HG03045 (cell line): ENCODE results near the gene RGS7.
"Not testable (repeated sequence)": the region's sequence is repeated elsewhere in the genome, so short reads cannot be mapped to it uniquely, and the experiment has no call there.

ENCODE experiments used
- ATAC-seq: cut with Tn5 transposase; IDR thresholded peaks from one replicate; pipeline ENCODE4 v1.9.1; 2021; ENCODE audit warnings: mild to moderate bottlenecking, moderate library complexity; ENCODE audit not compliant: unreplicated experiment

The RGS7 gene

DNA sequence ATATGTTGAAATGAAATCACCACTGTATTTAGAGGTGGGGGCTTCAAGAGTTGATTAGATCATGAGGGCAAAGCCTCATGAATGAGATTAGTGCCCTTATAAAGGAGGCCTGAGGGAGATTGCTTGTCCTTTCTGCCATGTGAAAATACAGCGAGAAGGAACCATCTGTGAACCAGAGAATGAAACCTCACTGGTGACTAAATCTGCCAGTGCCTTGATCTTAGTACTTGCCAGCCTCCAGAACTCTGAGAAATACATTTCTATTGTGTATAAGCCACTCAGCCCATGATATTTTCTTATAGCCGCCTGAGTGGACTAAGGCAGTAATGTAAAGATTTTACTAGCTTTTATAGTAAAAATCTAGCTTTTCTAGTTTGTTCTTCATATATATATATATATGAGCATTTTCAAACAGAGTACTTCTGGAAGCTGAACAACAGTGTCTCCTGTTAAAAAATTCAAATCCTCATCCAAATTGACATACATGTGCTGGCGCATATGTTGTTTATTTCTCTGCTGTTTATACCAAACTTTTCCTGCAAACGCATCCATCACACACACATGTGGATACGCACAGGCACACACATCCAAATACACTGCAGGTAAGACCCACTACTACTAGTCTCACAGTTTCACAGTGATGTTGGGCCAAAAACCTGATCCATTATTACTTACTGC lies 213.1 kb downstream of the RGS7 start:
- no peak for ATAC-seq

DNA sequence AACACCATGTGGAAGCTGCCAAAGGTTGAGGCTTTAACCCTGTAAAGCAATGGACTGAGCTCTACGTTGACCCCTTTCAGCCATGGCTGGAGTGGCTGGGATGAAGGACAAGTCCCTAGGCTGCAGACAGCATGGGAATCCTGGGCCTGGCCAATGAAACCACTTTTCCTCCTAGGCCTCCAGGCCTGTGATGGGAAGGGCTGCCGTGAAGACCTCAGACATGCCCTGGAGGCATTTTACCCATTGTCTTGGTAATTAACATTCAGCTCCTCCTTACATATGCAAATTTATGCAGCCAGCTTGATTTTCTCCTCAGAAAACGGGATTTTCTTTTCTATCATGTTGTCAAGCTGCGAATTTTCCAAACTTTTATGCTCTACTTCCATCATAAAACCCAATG lies 214.5 kb downstream of the RGS7 start:
- ATAC-seq = no peak

DNA sequence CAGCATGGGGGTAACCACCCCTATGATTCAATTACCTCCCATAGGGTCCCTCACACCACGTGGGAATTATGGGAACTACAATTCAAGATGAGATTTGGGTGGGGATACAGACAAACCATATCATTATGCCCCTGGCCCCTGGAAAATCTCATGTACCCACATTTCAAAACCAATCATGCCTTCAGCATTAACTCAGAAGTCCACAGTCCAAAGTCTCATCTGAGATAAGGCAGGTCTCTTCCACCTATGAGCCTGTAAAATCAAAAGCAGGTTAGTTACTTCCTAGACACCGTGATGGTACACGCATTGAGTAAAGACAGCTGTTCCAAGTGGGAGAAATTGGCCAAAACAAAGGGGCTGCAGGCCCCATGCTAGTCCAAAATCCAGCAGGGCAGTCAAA lies 215.4 kb downstream of the RGS7 start:
- not testable (repeated sequence) for ATAC-seq

DNA sequence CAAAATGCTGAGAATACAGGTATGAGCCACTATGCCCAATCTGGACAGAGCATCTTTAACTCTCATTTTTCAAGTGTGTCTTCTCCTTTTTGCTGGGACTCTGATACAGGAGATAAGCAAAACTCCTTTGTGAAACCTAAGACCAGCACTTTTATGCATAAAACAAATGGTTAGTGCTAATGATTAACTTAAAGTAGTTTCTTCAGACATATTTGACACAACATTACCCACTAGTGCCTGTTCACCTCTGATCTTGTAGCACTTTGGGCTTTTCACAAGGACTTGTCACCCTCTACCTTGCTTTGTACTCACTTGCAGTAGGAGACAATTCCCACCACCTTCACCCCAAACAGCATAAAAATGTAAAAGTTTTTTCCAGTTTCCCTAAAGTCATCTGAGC lies 216.3 kb downstream of the RGS7 start:
- ATAC-seq = no peak

DNA sequence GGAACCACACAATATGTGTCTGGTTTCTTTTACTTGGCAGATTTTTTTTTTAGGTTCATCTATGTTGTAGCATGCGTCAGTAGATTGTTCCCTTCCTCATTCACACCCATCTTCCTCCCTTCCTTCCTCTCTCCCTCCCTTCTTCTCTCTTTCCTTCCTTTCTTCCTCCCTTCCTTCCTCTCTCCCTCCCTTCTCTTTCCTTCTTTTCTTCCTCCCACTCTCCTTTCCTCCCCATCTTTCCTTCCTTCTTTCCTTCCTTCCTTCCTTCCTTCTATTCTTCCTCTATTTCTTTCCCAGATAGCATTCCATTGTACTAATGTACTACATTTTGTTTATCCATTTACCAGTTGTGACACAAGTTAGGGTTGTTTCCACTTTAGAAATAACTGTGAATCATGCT lies 218.0 kb downstream of the RGS7 start:
- ATAC-seq = no peak

DNA sequence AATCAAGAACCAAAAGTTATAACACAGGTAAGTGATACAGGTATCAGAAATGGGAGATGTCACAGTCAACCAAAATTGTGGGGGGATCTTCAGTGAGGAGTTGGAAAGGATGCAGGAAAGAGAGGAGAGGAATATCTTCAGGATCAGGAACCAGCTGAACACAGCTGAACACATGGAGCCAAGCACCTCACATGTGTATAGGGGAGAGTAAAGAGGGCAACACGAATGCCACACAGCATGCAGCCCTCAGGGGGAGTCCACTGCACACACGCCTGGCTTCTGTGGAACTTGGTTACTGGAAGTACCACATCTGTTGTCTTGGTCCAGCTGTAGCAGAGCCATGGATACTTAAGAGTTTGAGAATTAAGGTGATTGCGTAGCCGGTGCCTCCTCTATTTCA lies 218.8 kb downstream of the RGS7 start:
- no peak for ATAC-seq

DNA sequence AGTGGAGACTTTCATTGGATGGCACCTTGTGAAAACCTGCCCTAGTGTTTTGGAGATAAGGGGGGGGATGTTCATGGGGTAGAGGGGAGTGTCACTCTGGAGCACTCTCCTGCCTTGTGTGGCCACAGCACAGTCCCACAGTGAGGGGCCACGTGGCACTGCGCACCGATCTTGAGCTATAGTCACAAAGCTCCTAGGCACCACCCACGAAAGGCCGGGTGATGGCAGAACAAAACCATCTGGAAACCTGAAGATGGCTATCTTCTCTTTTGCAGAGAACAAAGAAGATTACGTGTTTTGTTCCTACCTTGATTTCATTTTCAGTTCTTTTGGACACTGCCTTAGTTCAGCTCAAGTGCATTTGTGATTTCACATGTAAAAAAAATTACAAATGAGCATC lies 220.6 kb downstream of the RGS7 start:
- ATAC-seq = no peak

DNA sequence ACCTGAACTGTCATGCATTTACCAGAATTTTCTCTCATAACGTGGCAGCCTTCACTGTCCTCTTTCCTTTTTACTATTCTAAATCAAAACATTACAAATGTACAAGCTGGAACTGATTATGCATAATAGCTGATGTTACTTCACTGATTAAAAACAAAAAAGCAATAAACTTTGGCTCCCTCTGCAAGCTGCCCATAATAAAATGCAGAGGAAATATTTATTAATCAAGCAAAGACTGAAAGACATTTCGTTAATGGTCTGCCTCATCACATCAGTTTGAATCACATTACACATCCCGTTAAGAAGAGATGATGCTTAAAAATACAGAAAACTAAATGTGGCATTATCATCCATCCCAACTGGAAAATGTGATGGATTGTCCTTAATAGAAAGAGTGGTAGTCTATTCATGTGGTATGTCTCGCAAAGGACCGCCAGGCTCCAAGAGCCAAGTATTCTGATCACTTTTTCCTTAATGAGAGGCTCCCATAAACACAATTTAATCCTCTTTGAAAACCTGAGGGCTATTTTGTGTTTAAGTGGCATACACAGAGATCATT lies 225.3 kb downstream of the RGS7 start:
- ATAC-seq = no peak

DNA sequence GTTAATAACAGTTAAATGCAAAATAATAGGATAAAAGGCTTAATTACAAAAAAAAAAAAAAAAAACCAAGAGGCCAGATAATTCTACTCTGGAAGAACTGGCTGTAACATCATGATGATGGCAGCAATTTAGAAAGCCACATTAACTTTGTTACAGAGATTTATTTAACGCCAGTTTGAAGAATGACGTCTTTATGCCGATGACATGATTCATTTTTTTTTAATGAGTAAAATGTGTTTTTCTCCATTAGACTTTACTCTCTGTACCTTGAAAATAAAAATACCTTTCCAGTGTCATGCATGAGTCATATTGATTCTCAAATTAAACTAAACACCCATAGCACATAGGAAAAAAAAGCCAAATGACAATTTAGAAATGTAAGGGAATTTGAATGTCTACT lies 226.1 kb downstream of the RGS7 start:
- ATAC-seq = no peak

DNA sequence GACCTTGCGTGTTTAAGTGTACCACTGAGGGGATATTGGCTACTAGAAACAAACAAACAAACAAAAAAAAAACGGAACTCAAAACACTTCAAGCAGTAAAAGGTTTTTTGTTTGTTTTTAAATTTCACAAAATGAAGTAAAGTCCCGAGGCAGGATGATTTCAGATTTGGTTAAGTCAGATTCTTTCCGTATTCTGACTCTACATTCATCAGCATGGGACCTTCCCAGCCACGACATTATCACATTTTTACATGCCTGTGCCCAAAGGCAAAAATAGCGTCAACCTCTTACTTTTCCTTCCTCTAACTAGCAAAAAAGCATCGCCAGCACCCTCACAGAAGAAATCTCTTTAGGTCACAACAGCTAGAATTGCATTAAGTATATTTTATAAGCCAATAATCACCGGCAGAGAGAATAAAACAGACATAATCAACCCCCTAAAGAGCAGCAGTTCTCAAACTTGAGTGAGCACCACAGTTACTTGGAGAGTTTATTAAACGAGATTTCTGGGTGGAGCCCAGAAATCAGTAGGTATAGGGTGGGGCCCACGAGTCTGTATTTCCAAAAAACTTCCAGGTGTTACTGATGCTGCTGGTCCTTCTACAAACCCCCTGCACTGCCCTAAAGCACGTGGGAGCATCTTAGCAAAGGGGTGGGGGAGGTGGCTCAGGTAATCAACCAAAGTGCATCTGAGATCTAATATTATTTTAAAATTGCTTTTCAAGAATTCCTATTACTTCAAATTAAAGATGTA lies 227.6 kb downstream of the RGS7 start:
- no peak for ATAC-seq

DNA sequence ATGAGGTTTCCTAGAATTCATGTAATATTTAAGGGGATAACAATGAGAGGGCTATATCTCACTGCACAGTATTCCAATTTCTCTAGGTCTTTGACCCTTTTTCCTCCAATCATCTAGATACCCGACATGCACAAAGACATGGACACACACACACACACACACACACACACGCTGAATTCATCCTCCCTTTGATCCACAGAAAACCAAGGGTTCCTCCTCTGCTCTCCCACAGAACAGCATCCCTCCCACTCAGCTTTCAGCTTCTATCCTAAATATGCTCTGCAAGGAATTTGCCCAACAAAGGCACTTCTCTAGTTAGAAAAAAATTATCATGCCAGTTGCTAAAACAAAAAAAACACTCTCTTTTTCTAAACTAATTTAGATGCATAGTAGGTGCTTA lies 231.7 kb downstream of the RGS7 start:
- no peak for ATAC-seq

DNA sequence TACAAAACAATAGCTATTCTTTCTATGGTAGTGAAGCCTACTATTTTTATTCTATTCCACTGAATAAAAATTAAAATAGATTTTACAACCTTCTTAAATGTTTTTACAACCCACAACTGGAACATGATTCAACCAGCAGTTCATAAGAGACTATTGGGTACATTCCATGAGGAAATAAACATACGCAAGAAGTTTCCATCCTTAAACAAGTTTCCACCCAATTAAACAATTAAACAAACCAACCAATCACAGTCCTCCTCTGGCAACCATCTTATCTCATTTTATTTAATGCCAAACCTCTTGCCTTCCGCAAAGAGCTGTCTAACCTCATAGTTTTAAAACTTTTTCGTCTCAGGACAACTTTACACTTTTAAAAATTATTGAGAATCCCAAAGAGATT lies 239.0 kb downstream of the RGS7 start:
- no peak for ATAC-seq

DNA sequence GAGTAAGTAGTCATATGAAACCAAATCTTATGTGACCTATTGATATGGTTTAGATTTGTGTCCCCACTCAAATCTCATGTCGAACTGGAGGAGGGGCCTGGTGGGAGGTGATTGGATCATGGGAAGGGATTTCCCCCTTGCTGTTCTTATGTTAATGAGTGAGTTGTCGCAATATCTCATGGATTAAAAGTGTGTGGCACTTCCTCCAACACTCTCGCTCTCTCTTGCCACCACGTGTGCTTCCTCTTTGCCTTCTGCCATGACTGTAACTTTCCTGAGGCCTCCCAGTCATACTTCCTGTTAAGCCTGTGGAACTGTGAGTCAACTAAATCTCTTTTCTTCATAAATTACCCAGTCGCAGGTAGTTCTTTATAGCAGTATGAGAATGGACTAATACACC lies 241.2 kb downstream of the RGS7 start:
- ATAC-seq = no peak

DNA sequence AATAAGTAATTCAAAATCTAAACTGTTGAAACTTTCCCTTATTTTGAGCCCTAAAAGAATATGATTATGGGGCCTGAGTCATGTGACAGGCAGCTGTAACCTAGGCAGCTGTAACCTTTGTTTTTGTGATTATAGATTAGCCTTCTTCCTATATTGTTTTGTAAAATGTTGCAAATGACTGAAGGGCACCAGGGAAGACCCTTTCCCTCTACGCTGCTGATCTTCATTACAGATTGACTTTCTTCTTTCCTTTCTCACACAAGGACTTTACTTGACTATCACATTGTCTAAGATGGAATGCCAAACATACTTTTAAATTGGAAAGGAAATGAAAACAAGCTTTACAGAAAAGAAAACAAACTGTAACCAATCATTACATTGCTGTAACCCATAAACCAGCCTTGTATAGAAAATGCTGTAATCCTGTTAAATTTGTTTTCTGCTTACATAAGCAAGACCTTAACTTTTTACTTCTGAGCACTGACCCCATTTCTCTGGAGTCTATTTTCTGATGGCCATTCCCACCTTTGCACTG lies 242.2 kb downstream of the RGS7 start:
- no peak for ATAC-seq

DNA sequence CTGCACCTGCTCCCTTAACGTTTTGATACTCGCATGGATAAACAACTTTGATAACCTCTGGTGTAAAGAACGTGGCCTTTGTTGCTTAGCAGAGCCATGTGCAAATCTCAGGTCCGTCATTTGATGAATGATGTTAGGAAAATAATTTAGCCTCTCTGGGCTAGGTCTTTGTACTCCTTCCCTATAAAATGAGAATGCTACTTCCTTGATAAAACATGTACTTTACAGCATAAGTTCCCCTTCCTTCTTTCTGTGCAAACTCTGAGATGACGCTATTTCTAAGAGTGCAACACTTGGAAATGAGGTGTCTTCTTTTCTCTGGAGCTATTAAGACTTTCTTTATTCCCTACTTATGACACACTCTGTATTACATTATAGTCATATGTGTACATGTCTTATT lies 243.4 kb downstream of the RGS7 start:
- no peak for ATAC-seq

DNA sequence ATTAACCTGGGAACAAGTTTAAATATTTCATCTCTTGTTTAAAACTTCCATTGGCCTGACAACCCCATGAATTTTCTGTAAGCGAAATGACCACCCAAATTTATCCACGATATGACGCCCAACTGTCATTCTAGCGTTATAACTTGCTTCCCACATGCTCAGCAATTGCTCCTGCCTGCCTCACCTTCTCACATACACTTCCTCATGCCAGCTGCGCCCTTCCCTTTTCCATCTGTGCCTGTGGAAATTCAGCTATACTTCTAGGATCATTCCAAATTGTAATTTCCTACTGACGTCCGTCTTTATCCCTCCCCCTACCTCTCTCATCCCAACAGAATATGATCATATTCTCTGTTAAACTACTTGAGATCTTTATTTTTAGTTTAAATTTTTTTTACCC lies 248.0 kb downstream of the RGS7 start:
- ATAC-seq = no peak

DNA sequence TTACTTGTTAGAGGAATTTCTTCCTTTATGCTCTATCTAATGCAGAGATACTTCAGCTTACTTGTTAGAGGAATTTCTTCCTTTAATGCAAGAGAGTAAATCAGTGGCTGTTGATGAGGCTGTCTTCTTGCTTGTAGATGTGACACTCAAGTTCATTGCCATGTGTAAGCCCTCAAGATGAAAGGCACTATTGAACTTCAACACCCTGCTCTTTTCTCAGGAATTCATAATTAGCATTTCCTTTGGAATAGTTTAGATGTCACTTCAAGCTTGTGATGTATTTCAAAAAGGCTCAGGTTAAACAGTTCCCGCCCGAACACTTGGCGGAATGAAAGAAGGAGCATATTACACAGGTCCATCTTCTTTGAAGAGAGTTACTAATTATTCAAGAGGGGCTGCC lies 251.9 kb downstream of the RGS7 start:
- no peak for ATAC-seq

DNA sequence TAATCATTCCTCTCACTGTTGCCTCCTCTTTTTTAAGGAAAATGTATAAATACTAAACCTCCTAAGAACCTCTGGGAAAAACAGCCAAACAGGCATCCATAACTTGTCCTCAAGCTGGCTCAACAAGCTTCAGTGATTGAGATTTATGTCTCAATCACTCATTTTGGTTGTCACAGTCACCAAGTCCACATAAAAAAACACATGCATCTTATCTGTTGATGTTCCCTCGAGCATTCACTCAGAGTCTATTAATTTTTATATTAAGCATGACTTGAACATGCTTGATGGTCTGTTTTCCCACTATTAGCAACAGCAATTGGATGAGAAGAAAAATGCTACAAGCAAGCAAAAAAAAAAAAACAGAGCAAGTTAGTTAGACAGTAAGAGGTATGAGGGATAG lies 254.3 kb downstream of the RGS7 start:
- ATAC-seq = no peak

DNA sequence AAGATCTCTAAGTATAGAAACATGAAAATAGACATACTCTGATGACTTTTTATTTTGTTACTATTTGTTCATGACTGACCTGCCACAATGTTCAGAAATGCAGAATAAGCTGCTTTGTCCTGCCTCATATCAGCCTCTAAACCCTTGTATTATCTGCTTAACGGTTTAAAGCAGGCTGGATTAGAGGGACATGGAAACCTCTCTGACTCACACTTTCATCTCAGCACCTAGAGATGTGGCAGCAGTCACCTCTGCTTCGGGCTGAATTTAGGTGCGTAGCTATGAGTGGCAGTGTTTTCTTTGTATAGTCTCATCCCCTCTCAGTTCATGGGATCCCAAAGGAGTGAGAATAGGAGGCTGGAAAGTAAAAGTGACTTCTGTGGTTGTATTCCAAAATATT lies 255.4 kb downstream of the RGS7 start:
- ATAC-seq = no peak

DNA sequence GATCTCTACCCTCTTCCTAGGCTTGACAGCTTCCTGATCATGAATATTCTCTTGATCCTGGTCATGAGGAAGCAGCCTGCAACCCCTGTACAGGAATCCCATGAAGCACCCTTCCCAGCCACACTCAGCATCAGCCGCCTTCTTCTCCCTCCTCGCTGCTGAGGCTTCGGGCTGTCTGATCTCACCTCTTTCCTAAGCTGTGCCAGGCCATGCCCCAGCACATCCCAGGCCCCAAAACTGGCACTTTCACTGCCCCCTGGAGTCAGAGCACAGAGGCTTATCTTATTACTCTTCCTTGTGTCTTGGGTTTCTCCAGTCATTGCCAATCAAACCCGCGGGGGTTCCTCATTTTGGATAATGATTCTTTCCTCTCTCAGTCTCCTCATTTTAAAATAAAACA lies 259.5 kb downstream of the RGS7 start:
- no peak for ATAC-seq

DNA sequence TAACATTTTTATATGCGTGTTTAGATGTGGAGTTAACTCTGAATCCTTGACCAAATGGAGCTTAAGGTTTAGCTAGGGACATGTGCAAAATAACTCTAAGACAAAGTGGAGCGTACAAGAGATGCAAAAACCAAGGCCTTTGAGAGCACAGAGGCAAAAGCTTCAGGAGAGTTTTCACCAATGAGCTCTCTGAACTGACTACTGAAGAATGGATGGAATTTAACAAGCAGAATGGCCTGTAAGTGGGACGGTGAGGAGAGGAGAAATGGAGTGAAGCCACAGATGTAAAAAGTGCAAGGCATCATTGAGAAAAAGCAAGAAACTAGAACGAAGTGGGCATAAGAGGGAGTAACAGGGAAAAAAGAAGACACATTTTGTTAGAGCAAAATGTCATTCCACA lies 260.0 kb downstream of the RGS7 start:
- no peak for ATAC-seq

DNA sequence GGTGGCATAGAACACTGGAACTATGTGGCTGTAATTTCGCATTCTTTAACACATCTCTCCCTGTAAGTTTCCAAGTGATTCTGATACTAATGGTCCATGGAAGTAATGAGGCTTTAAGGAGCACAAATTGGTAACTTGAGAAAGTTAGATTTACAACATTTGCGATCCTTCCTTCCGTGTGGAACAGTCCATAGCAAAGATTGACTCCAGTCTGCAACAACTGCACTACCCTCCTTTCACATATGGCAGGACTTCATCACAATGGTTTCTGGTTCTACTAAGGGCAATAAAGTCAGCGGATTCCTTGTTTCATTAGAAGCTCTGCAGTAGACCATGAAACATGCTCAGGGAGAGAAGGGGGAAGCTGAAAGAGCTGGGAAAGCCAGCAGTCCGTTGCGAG lies 261.2 kb downstream of the RGS7 start:
- no peak for ATAC-seq
